GM12873 (cell line): Measurements from ENCODE around the gene PRR20G.

Experiments used
- TF ChIP-seq, protein P1 (sequence below): IDR thresholded peaks from 2 replicates; pipeline ENCODE4 v1.5.1; 2012; ENCODE audit warnings: low read depth, mild to moderate bottlenecking, moderate library complexity, low read length, control low read depth; ENCODE audit not compliant: insufficient read depth; ENCODE audit errors: missing control alignments

Gene PRR20G

DNA sequence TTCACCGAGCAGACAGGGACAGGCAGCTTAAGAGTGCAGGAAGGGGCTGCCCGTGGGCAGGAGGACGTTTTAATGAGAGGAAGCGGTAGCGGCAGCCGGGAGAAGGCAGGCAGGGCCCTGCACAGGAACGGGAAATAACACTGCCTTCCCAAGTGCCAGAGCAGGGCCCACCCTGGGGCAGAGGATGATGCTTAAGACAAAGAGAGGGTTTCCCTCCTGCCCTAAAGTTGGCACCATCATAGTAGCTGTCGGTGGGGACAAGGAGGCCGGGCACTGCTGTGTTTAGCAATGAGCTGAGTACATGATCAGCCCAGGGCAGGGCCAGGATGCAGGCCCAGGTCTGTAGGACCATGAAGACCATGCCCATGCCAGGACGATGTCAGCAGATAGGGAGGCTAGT, 21.7 kb downstream of the PRR20G start:
- TF ChIP-seq, protein P1, sequence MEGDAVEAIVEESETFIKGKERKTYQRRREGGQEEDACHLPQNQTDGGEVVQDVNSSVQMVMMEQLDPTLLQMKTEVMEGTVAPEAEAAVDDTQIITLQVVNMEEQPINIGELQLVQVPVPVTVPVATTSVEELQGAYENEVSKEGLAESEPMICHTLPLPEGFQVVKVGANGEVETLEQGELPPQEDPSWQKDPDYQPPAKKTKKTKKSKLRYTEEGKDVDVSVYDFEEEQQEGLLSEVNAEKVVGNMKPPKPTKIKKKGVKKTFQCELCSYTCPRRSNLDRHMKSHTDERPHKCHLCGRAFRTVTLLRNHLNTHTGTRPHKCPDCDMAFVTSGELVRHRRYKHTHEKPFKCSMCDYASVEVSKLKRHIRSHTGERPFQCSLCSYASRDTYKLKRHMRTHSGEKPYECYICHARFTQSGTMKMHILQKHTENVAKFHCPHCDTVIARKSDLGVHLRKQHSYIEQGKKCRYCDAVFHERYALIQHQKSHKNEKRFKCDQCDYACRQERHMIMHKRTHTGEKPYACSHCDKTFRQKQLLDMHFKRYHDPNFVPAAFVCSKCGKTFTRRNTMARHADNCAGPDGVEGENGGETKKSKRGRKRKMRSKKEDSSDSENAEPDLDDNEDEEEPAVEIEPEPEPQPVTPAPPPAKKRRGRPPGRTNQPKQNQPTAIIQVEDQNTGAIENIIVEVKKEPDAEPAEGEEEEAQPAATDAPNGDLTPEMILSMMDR, result no peak

DNA sequence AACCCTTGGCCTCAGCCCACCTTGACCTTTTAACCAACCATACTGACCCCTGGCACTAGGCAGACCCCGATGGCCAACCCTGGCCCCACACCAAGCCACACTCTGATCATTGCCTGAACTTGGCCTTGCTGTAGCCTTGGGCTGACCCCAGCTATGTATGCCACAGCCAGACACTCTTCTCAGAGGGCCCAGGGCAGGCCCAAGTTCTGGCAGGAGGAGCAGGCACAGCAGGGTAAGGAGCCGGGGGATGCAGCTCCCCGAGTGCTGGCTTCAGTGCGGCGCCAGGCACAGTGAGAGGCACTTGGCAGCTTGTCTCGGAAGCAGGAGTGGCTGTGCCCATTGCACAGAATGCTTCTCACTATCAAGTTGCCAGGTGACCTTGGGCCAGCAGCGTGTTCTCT, 22.3 kb downstream of the PRR20G start:
- TF ChIP-seq, protein P1, result no peak

DNA sequence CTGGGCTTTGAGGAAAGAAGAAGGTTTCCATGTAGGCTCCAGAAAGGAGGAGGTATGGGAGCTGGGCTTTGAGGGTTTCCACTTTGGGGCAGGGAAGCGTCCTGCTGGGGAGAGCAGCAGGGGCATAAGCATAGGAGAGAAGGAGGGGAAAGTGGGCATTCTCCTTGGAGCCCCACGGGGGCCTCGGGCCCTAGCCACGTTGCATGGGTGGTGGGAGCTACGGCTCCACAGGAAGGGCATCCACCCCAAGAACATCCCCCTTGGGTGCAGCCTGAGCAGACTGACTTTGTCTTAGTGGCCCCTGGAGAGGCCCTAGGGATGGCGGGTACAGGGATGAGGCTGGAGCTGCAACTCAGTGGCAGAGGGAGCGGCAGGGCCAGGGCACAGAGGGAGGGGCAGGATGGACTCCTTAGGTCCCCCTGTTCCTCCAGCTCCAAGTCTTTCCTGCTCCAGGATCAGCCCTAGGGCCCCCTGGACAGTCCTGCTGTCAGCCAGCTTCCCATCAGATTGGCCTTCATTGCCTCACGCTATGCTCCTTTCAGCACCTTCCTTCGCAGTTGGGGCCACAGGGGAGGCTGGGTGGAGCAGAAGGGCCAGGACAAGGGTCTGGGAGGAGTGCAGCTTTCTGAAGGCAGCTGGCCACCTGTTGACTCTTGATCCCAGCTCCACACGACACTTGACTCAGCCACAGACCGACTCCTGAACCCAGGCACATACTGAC, 22.9 kb downstream of the PRR20G start:
- TF ChIP-seq, protein P1, result no peak

DNA sequence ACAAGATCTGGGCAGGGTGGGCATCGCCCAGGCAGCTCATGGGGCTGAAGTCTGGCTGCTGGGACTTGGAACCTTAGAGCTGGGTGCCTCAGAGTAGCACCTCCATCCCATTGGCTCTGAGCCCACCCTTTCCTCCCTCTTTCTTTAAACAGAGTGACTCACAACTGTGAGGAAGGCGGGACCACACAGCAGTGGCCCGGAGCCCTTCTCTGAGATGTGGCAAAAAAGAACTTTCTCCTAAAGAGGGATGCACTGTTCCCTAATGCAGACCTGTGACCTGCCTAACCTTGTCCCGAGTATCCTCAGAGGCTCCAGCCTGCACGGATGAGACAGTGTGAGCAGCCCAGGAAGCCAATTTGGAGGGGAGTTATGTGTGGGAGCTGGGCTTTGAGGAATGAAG, 23.6 kb downstream of the PRR20G start:
- TF ChIP-seq, protein P1, result no peak

DNA sequence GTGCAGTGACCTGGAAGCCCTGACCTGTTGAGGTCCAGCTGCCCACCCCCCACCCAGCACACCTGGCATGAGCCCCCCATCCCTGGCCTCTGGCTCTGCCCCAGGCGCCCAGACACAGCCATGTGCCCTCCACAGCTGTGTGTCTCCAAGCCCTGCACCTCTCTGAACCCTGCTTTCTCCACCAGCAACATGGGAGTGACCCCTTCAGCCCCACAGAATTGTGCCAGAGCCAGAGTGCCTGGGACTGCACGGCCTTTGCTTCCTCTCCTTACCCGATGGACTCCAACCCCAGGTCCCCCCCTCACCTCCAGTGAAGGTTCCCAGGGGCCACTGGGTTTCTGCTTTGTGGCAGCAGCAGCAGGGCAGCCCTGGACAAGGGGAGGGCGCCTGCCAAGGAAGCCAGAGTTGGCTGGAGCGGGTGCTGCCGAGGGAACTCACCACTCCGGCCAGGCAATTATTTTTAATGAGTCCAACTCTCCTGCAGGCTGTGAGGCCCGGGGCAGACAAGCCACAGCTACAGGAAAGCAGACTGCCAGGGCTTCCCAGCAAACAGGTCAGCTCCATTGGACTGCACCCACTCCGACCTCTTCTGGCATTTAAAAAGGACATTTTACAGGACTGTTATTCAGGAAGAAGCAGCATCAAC, 24.1 kb downstream of the PRR20G start:
- TF ChIP-seq, protein P1, result no peak

DNA sequence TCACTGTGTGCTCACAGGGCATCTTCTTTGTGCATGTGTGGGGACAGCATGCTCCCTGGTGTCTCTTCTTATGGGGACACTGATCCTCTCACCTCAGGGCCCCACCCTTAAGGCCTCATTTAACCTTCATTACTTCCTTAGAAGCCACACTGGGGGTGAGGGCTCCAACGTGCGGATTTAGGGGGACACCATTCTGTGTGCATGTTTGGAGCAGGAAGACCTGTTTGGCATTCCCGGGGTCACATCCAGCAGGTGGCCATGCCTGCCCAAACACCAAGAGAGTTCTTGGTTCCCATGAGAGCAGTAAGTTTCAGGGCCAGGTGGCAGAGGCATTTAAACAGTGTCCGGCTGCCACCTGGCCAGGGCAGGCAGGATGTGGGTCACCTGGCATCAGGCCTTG, 24.8 kb downstream of the PRR20G start:
- TF ChIP-seq, protein P1, result no peak

DNA sequence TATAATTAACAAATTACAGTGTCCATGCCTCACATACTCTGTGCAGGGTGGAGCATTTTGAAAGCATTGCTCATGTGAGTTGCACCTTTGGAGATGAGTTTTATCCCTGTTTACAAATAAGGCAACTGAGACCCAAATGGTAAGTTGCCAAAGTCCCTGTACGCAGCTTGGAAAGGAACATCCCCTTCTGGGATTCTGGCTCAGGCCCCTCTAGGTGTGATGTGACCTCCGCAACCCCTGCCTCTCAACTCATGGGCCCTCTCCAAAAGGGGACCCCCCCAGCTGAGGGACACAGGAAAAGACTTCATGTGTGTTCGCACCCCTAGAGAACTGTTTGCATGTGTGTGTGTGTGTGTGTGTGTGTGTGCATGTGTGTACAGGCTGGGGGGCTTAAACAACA, 25.3 kb downstream of the PRR20G start:
- TF ChIP-seq, protein P1, result no peak
